ENCODE measurements around the gene DLL3. TPM values are rescaled to one million over a fixed set of nuclear protein-coding genes. Genes with fewer than 3 reads are reported as not detected.

DLL3 gene
- total RNA-seq, 2 donors from 2014 or later, result 0.16 to 1.2 TPM

- H3K4me1 Mint-ChIP-seq, result peaks cover 7% of the 10 kb centered on the region
- no peak overlapping the region for H3K27ac Mint-ChIP-seq
- H3K27me3 Mint-ChIP-seq, result peaks cover 33% of the 10 kb centered on the region
- ATAC-seq (replicated peaks), result peak; percentile 46
- H3K9me3 Mint-ChIP-seq, result no peaks in the 10 kb centered on the region
- H3K4me3 Mint-ChIP-seq, result peak overlapping the region; percentile 56
- no peaks in the 10 kb centered on the region for H3K36me3 Mint-ChIP-seq (ENCODE audit: low read depth)
These were observed 550 bp upstream of the DLL3 start for GRCh38 chr19:39497996-39498797.

GRCh38 chr19:39499932-39500331 lies 1.2 kb downstream of the DLL3 start:
- no peak overlapping the region for H3K27ac Mint-ChIP-seq
- no peak for ATAC-seq (replicated peaks)
- peak overlapping the region; percentile 50 for H3K4me3 Mint-ChIP-seq
- peaks cover 7% of the 10 kb centered on the region for H3K4me1 Mint-ChIP-seq
- no peaks in the 10 kb centered on the region for H3K36me3 Mint-ChIP-seq (ENCODE audit: low read depth)
- H3K27me3 Mint-ChIP-seq, result peaks cover 47% of the 10 kb centered on the region
- H3K9me3 Mint-ChIP-seq, result no peaks in the 10 kb centered on the region

- Mint-ChIP-seq H3K9me3 (no peaks in the 10 kb centered on the region), H3K4me3 (no peak overlapping the region), H3K27me3 (peaks cover 48% of the 10 kb centered on the region), H3K4me1 (peaks cover 7% of the 10 kb centered on the region), H3K27ac (no peak overlapping the region), H3K36me3 (ENCODE audit: low read depth) (no peaks in the 10 kb centered on the region)
- no peak for ATAC-seq (replicated peaks)
These were observed 1.8 kb downstream of the DLL3 start for GRCh38 chr19:39500543-39500942.

- peaks cover 49% of the 10 kb centered on the region for H3K27me3 Mint-ChIP-seq
- no peak overlapping the region for H3K4me3 Mint-ChIP-seq
- no peaks in the 10 kb centered on the region for H3K36me3 Mint-ChIP-seq (ENCODE audit: low read depth)
These were observed 2.6 kb downstream of the DLL3 start for GRCh38 chr19:39501340-39501739.

GRCh38 chr19:39502640-39503417 lies 4.1 kb downstream of the DLL3 start:
- peak; percentile 63 for ATAC-seq (replicated peaks)
- Mint-ChIP-seq H3K27ac (no peak overlapping the region), H3K36me3 (ENCODE audit: low read depth) (peaks cover 3% of the 10 kb centered on the region), H3K4me1 (peaks cover 13% of the 10 kb centered on the region), H3K27me3 (peaks cover 52% of the 10 kb centered on the region), H3K9me3 (no peaks in the 10 kb centered on the region), H3K4me3 (peak overlapping the region; percentile 12)

More at GRCh38 chr19:39501340-39501739, 2.6 kb downstream of the DLL3 start:
- no peaks in the 10 kb centered on the region for H3K9me3 Mint-ChIP-seq
- H3K4me1 Mint-ChIP-seq, result peaks cover 9% of the 10 kb centered on the region
- H3K27ac Mint-ChIP-seq, result no peak overlapping the region
- ATAC-seq (replicated peaks), result no peak

GRCh38 chr19:39506598-39506943 lies 7.8 kb downstream of the DLL3 start:
- peaks cover 34% of the 10 kb centered on the region for H3K27me3 Mint-ChIP-seq
- no peak for ATAC-seq (replicated peaks)

GRCh38 chr19:39506944-39507714 lies 8.4 kb downstream of the DLL3 start:
- H3K9me3 Mint-ChIP-seq, result no peaks in the 10 kb centered on the region
- peaks cover 32% of the 10 kb centered on the region for H3K27me3 Mint-ChIP-seq
- H3K4me3 Mint-ChIP-seq, result peak overlapping the region; percentile 69
- H3K4me1 Mint-ChIP-seq, result peaks cover 12% of the 10 kb centered on the region
- ATAC-seq (replicated peaks), result peak; percentile 81
- H3K27ac Mint-ChIP-seq, result no peak overlapping the region
- peaks cover 7% of the 10 kb centered on the region for H3K36me3 Mint-ChIP-seq (ENCODE audit: low read depth)

More at GRCh38 chr19:39506598-39506943, 7.8 kb downstream of the DLL3 start:
- Mint-ChIP-seq H3K4me1 (peaks cover 12% of the 10 kb centered on the region), H3K4me3 (peak overlapping the region; percentile 69), H3K36me3 (ENCODE audit: low read depth) (peaks cover 7% of the 10 kb centered on the region), H3K27ac (no peak overlapping the region), H3K9me3 (no peaks in the 10 kb centered on the region)

GRCh38 chr19:39507715-39508364 lies 9.1 kb downstream of the DLL3 start:
- Mint-ChIP-seq H3K27me3 (peaks cover 33% of the 10 kb centered on the region), H3K4me3 (peak overlapping the region; percentile 69), H3K9me3 (no peaks in the 10 kb centered on the region), H3K27ac (no peak overlapping the region), H3K4me1 (peaks cover 12% of the 10 kb centered on the region), H3K36me3 (ENCODE audit: low read depth) (peaks cover 7% of the 10 kb centered on the region)
- no peak for ATAC-seq (replicated peaks)

GRCh38 chr19:39508629-39509028 lies 9.9 kb downstream of the DLL3 start:
- H3K9me3 Mint-ChIP-seq, result no peaks in the 10 kb centered on the region
- H3K4me3 Mint-ChIP-seq, result no peak overlapping the region
- no peak overlapping the region for H3K27ac Mint-ChIP-seq
- peaks cover 7% of the 10 kb centered on the region for H3K36me3 Mint-ChIP-seq (ENCODE audit: low read depth)
- no peak for ATAC-seq (replicated peaks)
- peaks cover 12% of the 10 kb centered on the region for H3K4me1 Mint-ChIP-seq
- H3K27me3 Mint-ChIP-seq, result peaks cover 37% of the 10 kb centered on the region

- H3K27ac Mint-ChIP-seq, result no peak overlapping the region
- peaks cover 12% of the 10 kb centered on the region for H3K4me1 Mint-ChIP-seq
- H3K4me3 Mint-ChIP-seq, result no peak overlapping the region
- no peak for ATAC-seq (replicated peaks)
- H3K27me3 Mint-ChIP-seq, result peaks cover 37% of the 10 kb centered on the region
- no peaks in the 10 kb centered on the region for H3K9me3 Mint-ChIP-seq
- H3K36me3 Mint-ChIP-seq (ENCODE audit: low read depth), result peaks cover 7% of the 10 kb centered on the region
These were observed 10.5 kb downstream of the DLL3 start for GRCh38 chr19:39509233-39509632.

- Mint-ChIP-seq H3K27me3 (peaks cover 38% of the 10 kb centered on the region), H3K4me1 (peaks cover 13% of the 10 kb centered on the region), H3K9me3 (no peaks in the 10 kb centered on the region), H3K27ac (no peak overlapping the region), H3K4me3 (no peak overlapping the region), H3K36me3 (ENCODE audit: low read depth) (peaks cover 8% of the 10 kb centered on the region)
- no peak for ATAC-seq (replicated peaks)
These were observed 14.2 kb downstream of the DLL3 start for GRCh38 chr19:39512988-39513387.

GRCh38 chr19:39514840-39515550 lies 16.2 kb downstream of the DLL3 start, which contains the start of gene SELENOV:
TSS of gene SELENOV (plus strand) at chr19:39515139. CDS start at chr19:39515213, 74 bp downstream.
- no peak within 1 kb of the TSS for H3K27ac Mint-ChIP-seq
- H3K9me3 Mint-ChIP-seq, result no peaks in the 10 kb centered on the region
- H3K4me1 Mint-ChIP-seq, result peaks cover 9% of the 10 kb centered on the region
- H3K4me3 Mint-ChIP-seq, result peak within 1 kb of the TSS; percentile 70
- peaks cover 36% of the 10 kb centered on the region for H3K27me3 Mint-ChIP-seq
- peak; percentile 34 for ATAC-seq (replicated peaks)
- peaks cover 6% of the 10 kb centered on the region for H3K36me3 Mint-ChIP-seq (ENCODE audit: low read depth)

- Mint-ChIP-seq H3K36me3 (ENCODE audit: low read depth) (peaks cover 6% of the 10 kb centered on the region), H3K4me3 (peak overlapping the region; percentile 70), H3K4me1 (peaks cover 9% of the 10 kb centered on the region), H3K27ac (no peak overlapping the region), H3K27me3 (peaks cover 36% of the 10 kb centered on the region), H3K9me3 (no peaks in the 10 kb centered on the region)
- peak; percentile 18 for ATAC-seq (replicated peaks)
These were observed 16.9 kb downstream of the DLL3 start for GRCh38 chr19:39515551-39516191.

Data from activated T-helper 17 cell treated with anti-CD3 and anti-CD28 coated beads, Interleukin-2, amount 50 U/mL, for 72 hours (primary cell).